ENCODE data around the gene RAB37. TPM values are rescaled to one million over a fixed set of nuclear protein-coding genes. Genes with fewer than 3 reads are reported as not detected.
A peak's percentile ranks its signal among the peaks of the same experiment; 100 is the strongest.

Gene RAB37
- total and polyA plus RNA-seq, 2 of the 13 experiments (the other 11 are each of a cell fraction or from before 2014, with no cell fraction given): 0.91 to 3.7 TPM

GRCh38 chr17:74738051-74738996, 1.3 kb downstream of the RAB37 start (continued):
- TF ChIP-seq, protein P1, sequence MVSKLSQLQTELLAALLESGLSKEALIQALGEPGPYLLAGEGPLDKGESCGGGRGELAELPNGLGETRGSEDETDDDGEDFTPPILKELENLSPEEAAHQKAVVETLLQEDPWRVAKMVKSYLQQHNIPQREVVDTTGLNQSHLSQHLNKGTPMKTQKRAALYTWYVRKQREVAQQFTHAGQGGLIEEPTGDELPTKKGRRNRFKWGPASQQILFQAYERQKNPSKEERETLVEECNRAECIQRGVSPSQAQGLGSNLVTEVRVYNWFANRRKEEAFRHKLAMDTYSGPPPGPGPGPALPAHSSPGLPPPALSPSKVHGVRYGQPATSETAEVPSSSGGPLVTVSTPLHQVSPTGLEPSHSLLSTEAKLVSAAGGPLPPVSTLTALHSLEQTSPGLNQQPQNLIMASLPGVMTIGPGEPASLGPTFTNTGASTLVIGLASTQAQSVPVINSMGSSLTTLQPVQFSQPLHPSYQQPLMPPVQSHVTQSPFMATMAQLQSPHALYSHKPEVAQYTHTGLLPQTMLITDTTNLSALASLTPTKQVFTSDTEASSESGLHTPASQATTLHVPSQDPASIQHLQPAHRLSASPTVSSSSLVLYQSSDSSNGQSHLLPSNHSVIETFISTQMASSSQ (IDR thresholded peaks at IDR 0.05; ENCODE audit: low read depth): no peak
- TF ChIP-seq, protein P1 (CRISPR knock-in tag; IDR thresholded peaks at IDR 0.05; ENCODE audit: borderline replicate concordance): peak; percentile 52; the same call in 1 of the 2 replicates
- TF ChIP-seq NPAS2 (CRISPR knock-in tag; IDR thresholded peaks at IDR 0.05; ENCODE audit: borderline replicate concordance) (no peak), ZNF879 (CRISPR knock-in tag; IDR thresholded peaks at IDR 0.05) (no peak), CBFB (CRISPR knock-in tag; IDR thresholded peaks at IDR 0.05) (no peak; the same call in 1 of the 2 replicates), ZNF160 (CRISPR knock-in tag; IDR thresholded peaks at IDR 0.05) (0 out of 2 replicates have a peak, but pooled peaks have one; percentile 28), GPBP1L1 (CRISPR knock-in tag; IDR thresholded peaks at IDR 0.05) (no peak), THAP9 (CRISPR knock-in tag; IDR thresholded peaks at IDR 0.05; ENCODE audit: borderline replicate concordance) (no peak), MTF2 (CRISPR knock-in tag; IDR thresholded peaks at IDR 0.05; ENCODE audit: borderline replicate concordance) (no peak), ZBTB33 (CRISPR knock-in tag; IDR thresholded peaks at IDR 0.05) (peak; percentile 39; the same call in 1 of the 2 replicates), GABPA (IDR thresholded peaks at IDR 0.05; ENCODE audit: low read depth, low read length) (no peak), GABPA (CRISPR knock-in tag; IDR thresholded peaks at IDR 0.05; ENCODE audit: low read depth) (no peak), ZNF230 (CRISPR knock-in tag; IDR thresholded peaks at IDR 0.05) (0 out of 2 replicates have a peak, but pooled peaks have one; percentile 47)
- TF ChIP-seq, protein P2, sequence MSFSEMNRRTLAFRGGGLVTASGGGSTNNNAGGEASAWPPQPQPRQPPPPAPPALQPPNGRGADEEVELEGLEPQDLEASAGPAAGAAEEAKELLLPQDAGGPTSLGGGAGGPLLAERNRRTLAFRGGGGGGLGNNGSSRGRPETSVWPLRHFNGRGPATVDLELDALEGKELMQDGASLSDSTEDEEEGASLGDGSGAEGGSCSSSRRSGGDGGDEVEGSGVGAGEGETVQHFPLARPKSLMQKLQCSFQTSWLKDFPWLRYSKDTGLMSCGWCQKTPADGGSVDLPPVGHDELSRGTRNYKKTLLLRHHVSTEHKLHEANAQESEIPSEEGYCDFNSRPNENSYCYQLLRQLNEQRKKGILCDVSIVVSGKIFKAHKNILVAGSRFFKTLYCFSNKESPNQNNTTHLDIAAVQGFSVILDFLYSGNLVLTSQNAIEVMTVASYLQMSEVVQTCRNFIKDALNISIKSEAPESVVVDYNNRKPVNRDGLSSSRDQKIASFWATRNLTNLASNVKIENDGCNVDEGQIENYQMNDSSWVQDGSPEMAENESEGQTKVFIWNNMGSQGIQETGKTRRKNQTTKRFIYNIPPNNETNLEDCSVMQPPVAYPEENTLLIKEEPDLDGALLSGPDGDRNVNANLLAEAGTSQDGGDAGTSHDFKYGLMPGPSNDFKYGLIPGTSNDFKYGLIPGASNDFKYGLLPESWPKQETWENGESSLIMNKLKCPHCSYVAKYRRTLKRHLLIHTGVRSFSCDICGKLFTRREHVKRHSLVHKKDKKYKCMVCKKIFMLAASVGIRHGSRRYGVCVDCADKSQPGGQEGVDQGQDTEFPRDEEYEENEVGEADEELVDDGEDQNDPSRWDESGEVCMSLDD (CRISPR knock-in tag; IDR thresholded peaks at IDR 0.05; ENCODE audit: borderline replicate concordance): no peak

Data from HepG2 (cell line).